HG03442 (cell line): ENCODE measurements around the gene SLC25A13.
A peak's percentile ranks its signal among the peaks of the same experiment; 100 is the strongest.
"Not testable (repeated sequence)": the region's sequence is repeated elsewhere in the genome, so short reads cannot be mapped to it uniquely, and the experiment has no call there.

Experiments
- ATAC-seq: cut with Tn5 transposase; IDR thresholded peaks from one replicate; pipeline ENCODE4 v1.9.1; 2021; ENCODE audit warnings: mild to moderate bottlenecking, moderate library complexity; ENCODE audit not compliant: unreplicated experiment

Gene SLC25A13

GRCh38 chr7:96300502-96300901, 21.4 kb downstream of the SLC25A13 start:
- ATAC-seq = no peak

GRCh38 chr7:96299496-96299895, 22.4 kb downstream of the SLC25A13 start:
- no peak for ATAC-seq

- no peak for ATAC-seq
Measured at GRCh38 chr7:96297876-96298275, 24.0 kb downstream of the SLC25A13 start.

GRCh38 chr7:96297446-96297845, 24.5 kb downstream of the SLC25A13 start:
- ATAC-seq = not testable (repeated sequence)

GRCh38 chr7:96293911-96294310, 28.0 kb downstream of the SLC25A13 start:
- not testable (repeated sequence) for ATAC-seq

GRCh38 chr7:96287559-96287958, 34.3 kb downstream of the SLC25A13 start:
- ATAC-seq = no peak

- ATAC-seq = peak; percentile 35
Measured at GRCh38 chr7:96287132-96287531, 34.8 kb downstream of the SLC25A13 start.

- peak; percentile 67 for ATAC-seq
Measured at GRCh38 chr7:96285579-96285978, 36.3 kb downstream of the SLC25A13 start.

GRCh38 chr7:96284835-96285234, 37.1 kb downstream of the SLC25A13 start:
- peak; percentile 75 for ATAC-seq

- ATAC-seq = no peak
Measured at GRCh38 chr7:96284240-96284639, 37.7 kb downstream of the SLC25A13 start.

- no peak for ATAC-seq
Measured at GRCh38 chr7:96282835-96283234, 39.1 kb downstream of the SLC25A13 start.

GRCh38 chr7:96277921-96278320, 44.0 kb downstream of the SLC25A13 start:
- ATAC-seq = no peak

GRCh38 chr7:96276019-96276418, 45.9 kb downstream of the SLC25A13 start:
- ATAC-seq = no peak

GRCh38 chr7:96273716-96274115, 48.2 kb downstream of the SLC25A13 start:
- ATAC-seq = no peak

- no peak for ATAC-seq
Measured at GRCh38 chr7:96269246-96269994, 52.5 kb downstream of the SLC25A13 start.

- ATAC-seq = no peak
Measured at GRCh38 chr7:96266580-96266979, 55.3 kb downstream of the SLC25A13 start.

- ATAC-seq = no peak
Measured at GRCh38 chr7:96266015-96266414, 55.9 kb downstream of the SLC25A13 start.

GRCh38 chr7:96253964-96254363, 67.9 kb downstream of the SLC25A13 start:
- ATAC-seq = no peak

- no peak for ATAC-seq
Measured at GRCh38 chr7:96253441-96253840, 68.5 kb downstream of the SLC25A13 start.

- no peak for ATAC-seq
Measured at GRCh38 chr7:96250776-96251361, 71.0 kb downstream of the SLC25A13 start.

GRCh38 chr7:96248405-96248804, 73.5 kb downstream of the SLC25A13 start:
- ATAC-seq = no peak

- no peak for ATAC-seq
Measured at GRCh38 chr7:96246919-96247318, 75.0 kb downstream of the SLC25A13 start.

GRCh38 chr7:96244992-96245292, 77.0 kb downstream of the SLC25A13 start:
- ATAC-seq = no peak
